Measurements from ENCODE around the gene CDA.

CDA gene

DNA sequence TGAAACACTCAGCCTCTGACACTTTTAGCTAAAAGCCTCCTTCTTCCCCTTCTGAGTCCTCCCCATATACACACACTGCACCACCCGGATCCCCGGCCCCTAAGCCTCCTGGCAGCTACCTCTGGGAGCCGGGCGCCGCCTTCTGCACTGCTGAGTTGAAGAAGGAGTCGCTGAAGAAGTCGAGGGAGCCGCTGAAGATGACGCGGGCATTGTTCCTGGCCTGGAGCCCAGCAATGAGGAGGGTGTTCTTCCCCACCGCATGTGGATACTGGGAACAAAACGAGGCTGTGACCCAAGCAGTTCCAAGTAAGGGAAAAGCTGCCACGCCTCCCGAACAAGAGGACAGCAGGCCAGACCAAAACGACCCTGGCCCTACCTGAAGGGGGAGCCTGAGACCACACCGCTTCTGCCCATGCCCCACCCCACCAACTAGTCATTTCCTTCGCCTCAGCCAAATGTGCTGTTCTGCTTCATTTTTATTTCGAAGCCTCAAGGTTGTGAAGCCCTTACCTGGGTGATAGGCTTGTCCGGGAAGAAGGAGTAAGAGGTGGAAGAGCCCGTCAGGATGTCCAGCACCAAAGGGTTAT is 65.3 kb downstream of the CDA start:
- no peak for DNase-seq

DNA sequence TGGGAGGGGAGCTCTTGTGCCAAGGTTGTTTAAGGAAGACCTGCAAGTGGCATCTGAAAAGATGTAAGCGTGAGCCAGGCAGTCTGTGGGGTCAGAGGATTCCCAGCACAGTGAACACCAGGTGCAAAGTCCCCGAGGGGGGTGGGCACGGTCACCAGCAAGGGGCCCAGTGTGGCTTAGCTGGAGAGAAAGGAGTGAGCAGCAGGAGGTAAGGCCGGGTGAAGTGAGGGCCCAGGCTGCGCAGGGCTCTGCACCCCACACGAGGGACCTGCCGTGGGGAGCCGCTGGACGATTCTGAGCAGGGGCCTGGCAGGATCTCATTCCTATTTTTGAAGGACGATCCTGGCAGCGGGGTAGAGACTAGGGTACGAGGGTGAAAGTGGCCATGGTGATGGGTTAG is 68.1 kb downstream of the CDA start:
- DNase-seq = no peak

DNA sequence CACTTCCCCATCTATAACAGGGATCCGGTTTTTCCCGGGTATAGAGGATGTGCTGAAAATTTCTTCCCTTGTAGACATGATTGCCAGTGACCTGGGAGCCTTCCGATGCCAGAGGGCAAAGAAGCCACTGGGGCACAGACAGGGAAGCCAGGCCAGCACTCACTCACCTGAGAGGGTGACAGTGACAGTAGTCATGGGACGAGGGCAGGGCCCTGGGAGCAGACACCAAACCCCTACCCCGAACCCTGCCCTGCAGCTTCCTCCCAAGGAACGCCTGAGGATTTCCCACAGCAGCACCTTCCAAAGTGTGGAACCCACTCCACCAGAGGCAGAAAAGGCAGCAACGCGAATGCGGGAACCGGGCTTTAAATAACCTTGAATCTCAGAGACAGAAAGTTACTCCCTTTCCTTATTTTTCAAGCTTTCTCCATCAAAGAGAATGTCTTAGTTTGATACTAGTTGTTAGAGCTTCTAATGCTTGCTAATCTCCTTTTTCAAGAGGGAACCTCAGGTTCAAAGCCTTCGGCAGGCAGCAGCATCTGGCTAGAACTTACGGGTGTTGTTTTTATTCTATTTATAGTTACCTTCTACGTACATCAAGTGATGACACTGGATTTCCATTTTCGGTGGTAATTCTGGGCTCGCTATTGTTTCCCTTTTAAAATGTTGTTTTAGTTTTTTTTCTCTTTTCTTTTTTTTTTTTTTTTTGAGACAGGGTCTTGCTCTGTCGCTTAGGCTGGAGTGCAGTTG is 69.4 kb downstream of the CDA start:
- no peak for DNase-seq

DNA sequence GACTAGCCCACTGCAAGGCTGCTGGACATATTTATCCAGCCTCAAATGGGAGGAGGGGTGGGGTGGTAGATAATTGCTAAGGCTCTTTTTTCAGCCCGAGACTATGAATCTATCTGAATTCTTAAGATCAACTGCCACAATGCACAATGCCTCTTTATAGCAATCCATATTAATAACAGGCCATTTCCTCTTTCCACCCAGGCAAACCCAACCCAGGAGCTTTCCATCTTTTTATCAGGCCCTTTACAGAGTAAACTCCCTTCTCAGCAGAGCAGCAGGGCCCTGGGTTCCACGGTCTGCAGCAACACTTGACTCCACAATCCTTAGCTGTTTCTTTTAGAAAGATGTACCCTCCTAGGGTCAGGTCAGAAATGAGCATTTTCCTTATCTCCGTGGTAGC is 71.5 kb downstream of the CDA start:
- DNase-seq = no peak

DNA sequence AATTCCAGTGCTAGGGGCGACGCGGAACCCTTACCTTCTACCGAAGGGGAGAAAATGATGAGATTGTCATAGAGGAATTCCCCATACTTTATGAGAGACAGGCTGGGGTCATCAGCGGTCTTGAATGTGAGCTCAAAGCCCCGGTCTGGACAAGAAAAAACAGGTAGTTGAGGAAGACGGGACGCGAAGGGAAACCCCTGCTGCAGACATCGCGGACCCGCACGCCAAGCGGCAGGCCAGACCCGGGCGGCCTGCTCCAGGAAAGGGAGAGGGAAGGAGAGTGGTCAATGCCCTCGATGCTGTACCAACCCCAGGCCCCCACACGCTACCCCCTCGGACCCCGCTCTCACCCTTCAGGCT is 71.9 kb downstream of the CDA start:
- DNase-seq = no peak

DNA sequence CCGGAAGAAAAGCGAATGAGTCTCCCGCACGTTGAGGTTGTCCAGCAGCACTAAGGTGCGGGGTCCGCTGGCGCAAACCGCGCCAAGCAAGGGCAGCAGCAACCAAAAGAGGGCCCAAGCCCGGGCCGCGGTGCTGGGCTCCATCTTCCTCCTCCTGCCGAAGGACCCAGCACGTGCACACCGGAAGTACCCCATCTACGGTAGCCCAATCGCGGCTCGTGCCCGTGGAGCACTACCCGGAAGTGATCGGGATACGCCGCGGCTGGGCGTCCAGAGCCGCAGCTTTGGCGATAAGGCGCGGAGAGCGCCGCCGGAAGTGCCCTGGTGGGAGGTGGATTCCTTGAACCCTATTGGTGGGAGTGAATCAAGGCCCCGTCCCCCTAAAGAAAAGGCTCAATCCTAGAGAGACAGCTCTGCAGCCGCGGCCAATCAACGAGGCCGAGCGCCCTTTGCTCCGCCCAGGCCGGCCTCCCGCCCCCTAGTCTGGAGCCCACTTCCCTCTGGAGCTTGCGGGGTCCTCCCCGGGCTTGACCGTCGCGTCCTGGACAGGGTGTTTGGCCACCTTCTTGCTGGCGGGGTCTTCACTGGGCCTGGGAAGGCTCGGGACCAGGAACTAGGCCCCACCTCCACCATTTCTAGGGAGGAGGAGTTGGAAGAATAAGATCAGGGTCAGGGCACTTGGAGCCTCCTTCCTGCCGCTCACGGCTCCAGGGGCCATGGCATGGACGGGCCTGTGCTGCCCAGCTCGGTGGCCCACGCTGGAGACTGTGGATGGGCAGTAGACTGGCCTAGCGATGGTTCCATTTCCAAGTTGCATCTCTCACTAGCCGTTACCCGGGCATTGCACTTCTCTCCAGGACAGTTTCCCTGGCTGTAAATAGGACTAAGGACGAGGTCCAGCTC is 72.6 kb downstream of the CDA start, which contains the start of gene DDOST:
Gene DDOST, minus strand, starts transcription at position 163 of the 903 bp plus-strand sequence. Its CDS starts 19 bp downstream, at position 144.
- peak; percentile 98 for DNase-seq

DNA sequence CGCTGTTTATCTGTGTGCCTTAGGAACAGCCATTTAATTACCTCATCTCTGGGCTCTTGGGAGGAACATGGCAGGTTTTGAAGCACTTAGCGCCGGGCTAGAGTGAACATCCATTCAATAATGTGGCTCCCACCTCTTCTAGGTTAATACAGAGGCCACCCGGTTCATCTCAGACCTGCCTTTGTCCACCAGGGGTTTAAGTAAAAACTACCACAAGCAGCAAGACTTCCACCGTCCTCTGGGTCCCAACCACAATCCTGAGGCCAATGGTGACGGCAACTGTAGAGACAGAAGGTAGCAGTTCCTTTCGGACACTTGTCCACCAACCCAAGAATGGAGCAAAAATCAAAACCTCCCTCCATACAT is 73.2 kb downstream of the CDA start:
- DNase-seq = no peak

DNA sequence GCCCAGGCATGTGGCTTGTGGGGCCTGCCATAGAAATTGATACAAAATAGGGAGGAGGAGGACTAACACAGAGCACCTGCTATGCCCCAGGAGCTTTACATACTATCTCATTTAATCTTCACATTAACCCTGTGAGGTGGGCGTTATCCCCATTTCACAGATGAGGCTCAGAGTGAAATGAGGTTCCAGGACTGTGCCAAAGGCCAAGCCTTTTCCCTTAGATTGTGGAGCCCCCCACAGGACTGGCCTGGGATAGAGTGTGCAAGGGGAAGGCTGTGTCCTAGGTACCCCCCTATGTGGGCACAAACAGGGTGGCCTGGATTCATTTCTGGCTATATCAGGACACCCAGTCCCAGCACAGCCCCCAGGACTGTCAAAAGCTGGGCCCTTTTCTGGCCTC is 74.5 kb downstream of the CDA start:
- no peak for DNase-seq

DNA sequence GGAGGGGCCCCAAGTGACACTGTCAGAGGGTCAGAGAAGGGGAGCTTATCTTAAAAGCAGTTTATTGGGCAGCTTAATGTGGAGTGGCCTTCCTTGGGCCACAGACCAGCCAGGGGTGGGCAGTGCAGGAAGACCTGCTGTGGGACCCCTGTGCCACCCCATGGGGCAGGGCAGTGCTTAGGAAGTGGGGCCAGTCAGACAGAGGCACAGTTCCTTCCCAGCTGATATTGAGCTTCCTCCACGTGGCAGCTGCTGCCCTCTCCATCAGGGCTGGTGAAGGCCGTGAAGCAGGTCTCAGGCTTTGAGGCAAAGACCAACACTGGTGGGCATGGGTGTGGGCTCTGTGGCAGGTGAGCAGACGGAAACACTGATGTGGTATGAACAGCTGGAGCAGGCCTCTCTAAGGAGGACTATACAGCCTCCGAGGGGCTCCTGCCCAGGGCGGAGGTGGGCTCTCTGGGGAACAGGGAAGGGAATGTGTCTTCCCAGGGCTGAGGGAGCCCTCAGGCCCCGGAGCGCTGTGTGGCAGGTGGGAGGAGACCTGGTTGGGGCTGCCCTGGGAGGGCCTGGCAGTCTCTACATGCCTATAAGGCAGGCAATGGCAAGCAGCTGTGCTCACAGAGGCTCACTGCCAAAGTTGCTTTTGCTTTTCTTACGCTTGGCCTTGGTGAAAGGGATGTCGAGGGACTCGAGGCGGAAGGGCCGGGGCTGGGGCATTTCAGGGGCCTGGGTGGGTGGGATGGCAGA is 75.2 kb downstream of the CDA start:
- no peak for DNase-seq

DNA sequence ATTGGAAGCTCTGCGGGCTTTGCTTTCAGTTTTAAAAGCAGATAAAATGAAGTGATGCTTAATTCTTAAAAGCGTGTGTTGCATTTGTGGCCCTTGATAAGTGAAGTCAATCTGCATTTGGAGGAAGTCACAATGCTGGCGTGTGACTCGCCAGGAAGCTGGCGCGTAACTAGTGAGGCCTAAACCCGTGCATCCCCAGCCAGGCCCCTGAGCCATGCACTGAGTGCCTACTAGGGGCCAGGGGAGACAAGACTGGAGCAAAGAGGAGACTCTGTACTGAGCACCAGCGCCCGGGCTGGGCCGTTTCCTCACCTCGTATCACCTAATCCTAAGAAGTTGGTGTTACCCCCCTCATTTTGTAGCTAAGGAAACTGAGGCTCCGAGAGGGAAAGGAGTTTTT is 76.8 kb downstream of the CDA start:
- no peak for DNase-seq

DNA sequence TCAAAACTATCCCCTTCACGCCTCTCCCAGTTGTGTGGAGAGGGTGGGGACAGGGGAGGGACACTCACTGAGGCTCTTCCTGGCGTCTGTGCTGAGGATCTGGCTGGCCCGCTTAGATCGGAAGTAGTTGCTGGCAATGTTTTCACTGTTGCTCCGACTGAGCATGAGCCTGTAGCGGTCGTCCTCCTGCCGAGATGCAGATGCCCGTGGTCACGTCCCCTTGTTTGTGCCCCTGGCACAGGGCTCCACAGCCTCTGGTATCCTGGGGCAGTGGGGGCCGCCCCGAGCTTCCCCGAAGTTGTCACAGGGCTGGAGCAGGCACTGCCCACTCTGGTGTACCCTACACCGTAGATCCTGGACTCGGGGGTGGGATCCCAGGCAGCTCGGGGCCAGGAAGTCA is 77.2 kb downstream of the CDA start:
- DNase-seq = no peak

DNA sequence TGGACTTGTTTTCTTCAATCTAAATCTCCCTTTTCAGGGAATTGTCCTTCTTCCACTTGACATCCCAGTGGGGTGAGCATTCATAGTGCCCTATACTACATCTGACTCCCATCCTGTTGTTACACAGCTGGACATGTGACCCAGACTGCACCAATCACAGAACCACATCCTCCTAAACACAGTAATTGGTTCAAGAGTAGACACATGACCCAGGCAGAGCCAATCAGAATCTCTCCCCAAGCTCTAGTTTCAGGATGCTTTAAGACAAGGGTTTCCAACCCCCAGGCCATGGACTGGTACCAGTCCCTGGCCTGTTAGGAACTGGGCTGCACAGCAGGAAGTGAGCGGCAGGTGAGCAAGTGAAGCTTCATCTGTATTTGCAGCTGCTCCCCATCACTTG is 77.9 kb downstream of the CDA start:
- no peak for DNase-seq

All from femur (tissue), 1 donor.